ENCODE measurements around the gene SPINK8. TPM values are rescaled to one million over a fixed set of nuclear protein-coding genes. Genes with fewer than 3 reads are reported as not detected.

The SPINK8 gene
- total and polyA plus RNA-seq, 2 donors from 2014 or later: not detected

DNA sequence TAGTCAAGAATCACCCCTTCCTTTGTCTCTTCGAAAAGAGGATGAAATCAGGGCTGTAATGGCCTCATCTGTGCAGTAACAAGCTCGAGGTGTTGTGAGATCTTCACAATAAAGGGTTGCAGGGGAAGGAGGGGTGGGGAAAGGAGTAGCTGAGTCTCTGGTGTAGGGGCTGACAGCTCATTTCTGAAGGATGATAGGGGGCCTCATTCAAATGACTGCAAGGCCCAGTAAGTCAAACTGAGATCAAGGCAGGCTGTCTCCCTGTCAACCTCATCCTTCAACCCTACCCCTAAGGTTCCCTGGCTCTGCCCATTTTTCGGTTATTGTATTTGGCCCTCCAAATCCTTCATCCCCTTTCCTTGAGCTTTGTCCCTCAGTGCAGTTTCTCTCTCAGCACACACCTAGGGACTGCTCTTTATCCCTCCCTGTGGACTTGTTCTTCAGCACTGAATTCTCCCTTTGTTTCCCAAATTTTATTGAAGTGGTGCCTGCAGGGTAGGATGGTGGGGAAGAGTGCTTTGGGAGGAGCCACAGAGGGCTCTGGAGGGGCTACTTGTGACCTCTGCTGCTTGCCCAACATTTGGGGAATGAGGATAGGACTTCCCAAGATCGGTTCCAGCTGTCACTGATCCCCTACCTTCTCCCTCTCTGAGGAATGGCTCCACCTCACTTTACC is 54.4 kb downstream of the SPINK8 start:
- intact Hi-C loops (cut with DNase I): loop anchor here (10.0 kb wide), 1 partner anchor 156 kb away; the partner anchor contains the start of gene PLXNB1

DNA sequence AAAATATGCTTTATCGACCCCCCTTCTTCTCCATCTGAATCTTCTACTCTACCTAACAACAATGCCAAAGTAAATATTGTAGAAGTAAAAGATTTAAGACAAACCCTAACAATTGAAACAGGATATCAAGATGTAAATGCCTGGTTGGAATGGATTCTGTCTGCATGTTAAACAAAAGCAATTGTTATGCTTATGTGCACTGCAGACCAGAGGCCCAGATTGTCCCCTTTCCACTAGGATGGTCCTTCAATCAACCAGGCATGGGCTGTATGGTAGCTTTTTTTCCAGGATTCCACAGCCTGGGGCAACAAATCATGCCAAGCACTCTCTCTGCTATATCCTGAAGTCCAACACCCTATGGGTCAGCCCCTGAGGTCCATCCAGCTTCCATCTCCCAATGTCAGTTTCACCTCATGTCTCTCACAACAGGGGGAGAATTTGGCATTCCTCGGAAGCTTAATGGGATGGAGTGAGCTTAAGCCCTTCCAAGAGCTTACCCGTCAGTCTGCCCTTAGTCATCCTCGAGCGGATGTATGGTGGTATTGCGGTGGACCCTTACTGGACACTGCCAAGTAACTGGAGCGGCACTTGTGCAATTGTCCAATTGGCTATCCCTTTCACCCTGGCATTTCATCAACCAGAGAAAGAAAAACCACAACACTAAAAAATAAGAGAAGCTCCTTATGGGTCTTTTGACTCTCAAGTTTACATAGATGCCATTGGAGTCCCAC is 56.4 kb downstream of the SPINK8 start:
- Histone ChIP-seq H3K27ac (ENCODE audit: low read depth in 2 of 2, low read length in 2 of 2) (peak overlapping the region in 1 of 2 donors; percentile 11), H3K4me1 (ENCODE audit: control insufficient read depth in 2 of 3, insufficient read depth in 2 of 3, low read depth in 1 of 3, low read length in 3 of 3) (peaks cover 0 to 2% (median 0%) of the 10 kb centered on the region in 3 donors), H3K36me3 (ENCODE audit: control insufficient read depth in 2 of 3, insufficient read depth in 3 of 3, low read length in 3 of 3) (no peaks in the 10 kb centered on the region), H3K27me3 (ENCODE audit: control insufficient read depth, insufficient read depth, low read length) (no peaks in the 10 kb centered on the region), H3K9me3 (ENCODE audit: control insufficient read depth in 2 of 3, insufficient read depth in 1 of 3, low read length in 3 of 3) (no peaks in the 10 kb centered on the region), H3K9ac (ENCODE audit: low read length in 3 of 3) (no peak overlapping the region), H3K4me3 (ENCODE audit: low read length in 3 of 3) (no peak overlapping the region)
- intact Hi-C loops (cut with DNase I): loop anchor here (10.0 kb wide), 1 partner anchor 158 kb away; the partner anchor contains the start of gene PLXNB1
- DNase-seq (no peak), FAIRE-seq (no peak)
- TF ChIP-seq, protein P1, sequence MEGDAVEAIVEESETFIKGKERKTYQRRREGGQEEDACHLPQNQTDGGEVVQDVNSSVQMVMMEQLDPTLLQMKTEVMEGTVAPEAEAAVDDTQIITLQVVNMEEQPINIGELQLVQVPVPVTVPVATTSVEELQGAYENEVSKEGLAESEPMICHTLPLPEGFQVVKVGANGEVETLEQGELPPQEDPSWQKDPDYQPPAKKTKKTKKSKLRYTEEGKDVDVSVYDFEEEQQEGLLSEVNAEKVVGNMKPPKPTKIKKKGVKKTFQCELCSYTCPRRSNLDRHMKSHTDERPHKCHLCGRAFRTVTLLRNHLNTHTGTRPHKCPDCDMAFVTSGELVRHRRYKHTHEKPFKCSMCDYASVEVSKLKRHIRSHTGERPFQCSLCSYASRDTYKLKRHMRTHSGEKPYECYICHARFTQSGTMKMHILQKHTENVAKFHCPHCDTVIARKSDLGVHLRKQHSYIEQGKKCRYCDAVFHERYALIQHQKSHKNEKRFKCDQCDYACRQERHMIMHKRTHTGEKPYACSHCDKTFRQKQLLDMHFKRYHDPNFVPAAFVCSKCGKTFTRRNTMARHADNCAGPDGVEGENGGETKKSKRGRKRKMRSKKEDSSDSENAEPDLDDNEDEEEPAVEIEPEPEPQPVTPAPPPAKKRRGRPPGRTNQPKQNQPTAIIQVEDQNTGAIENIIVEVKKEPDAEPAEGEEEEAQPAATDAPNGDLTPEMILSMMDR (IDR thresholded peaks at IDR 0.05; ENCODE audit: borderline replicate concordance, extremely low read depth, insufficient read depth): no peak

More for the DNA sequence above, 54.4 kb downstream of the SPINK8 start:
- no peaks in the 10 kb centered on the region for H3K9me3 ChIP-seq (ENCODE audit: control insufficient read depth in 2 of 3, insufficient read depth in 1 of 3, low read length in 3 of 3)
- H3K4me1 ChIP-seq (ENCODE audit: control insufficient read depth in 2 of 3, insufficient read depth in 2 of 3, low read depth in 1 of 3, low read length in 3 of 3): no peaks in the 10 kb centered on the region
- FAIRE-seq (no peak), DNase-seq (no peak)
- H3K4me3 ChIP-seq (ENCODE audit: low read length in 3 of 3): no peak overlapping the region
- H3K9ac ChIP-seq (ENCODE audit: low read length in 3 of 3): no peak overlapping the region
- H3K27ac ChIP-seq (ENCODE audit: low read depth in 2 of 2, low read length in 2 of 2): no peak overlapping the region
- TF ChIP-seq, protein P1 (IDR thresholded peaks at IDR 0.05; ENCODE audit: borderline replicate concordance, extremely low read depth, insufficient read depth): no peak
- H3K27me3 ChIP-seq (ENCODE audit: control insufficient read depth, insufficient read depth, low read length): no peaks in the 10 kb centered on the region
- no peaks in the 10 kb centered on the region for H3K36me3 ChIP-seq (ENCODE audit: control insufficient read depth in 2 of 3, insufficient read depth in 3 of 3, low read length in 3 of 3)

DNA sequence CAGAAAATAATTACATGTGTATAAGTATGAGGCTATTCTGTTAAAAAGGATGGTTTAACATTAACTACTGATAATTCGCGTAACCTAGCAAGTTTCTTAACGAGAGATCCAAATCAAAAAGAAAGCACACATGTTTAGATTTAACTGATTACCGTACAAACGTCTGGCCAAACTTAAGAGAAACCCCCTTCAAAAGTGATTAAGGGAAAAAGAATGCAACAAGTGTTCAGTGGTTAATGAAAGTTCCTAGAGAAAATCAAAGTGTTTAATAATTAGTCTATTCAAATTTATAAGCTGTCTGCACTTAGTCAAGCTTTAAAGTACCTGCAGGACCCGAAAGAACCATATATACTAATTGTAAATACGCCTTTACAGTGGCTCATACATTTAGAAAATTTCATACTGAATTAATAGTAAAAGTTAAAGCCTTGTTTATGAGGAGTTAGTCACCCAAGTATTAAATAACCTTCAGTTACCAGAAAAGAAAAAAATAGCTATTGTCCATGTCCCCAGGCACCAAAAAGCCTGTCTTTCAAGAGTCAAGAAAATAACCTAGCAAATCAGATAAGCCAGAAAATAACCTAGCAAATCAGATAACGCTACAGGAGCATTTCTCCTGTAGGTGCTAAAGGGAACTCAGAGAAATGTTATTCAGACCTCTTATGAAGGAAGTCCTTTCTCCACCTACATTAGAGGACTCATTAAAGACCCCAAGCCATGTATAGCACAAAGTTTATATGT is 58.0 kb downstream of the SPINK8 start:
- FAIRE-seq (peak; percentile 59), DNase-seq (peak in 2 of 5 donors; percentile 14 to 33)
- Histone ChIP-seq H3K27me3 (ENCODE audit: control insufficient read depth, insufficient read depth, low read length) (no peaks in the 10 kb centered on the region), H3K27ac (ENCODE audit: low read depth in 2 of 2, low read length in 2 of 2) (no peak overlapping the region), H3K36me3 (ENCODE audit: control insufficient read depth in 2 of 3, insufficient read depth in 3 of 3, low read length in 3 of 3) (no peaks in the 10 kb centered on the region), H3K4me3 (ENCODE audit: low read length in 3 of 3) (no peak overlapping the region), H3K4me1 (ENCODE audit: control insufficient read depth in 2 of 3, insufficient read depth in 2 of 3, low read depth in 1 of 3, low read length in 3 of 3) (peaks cover 0 to 2% (median 0%) of the 10 kb centered on the region in 3 donors), H3K9ac (ENCODE audit: low read length in 3 of 3) (no peak overlapping the region), H3K9me3 (ENCODE audit: control insufficient read depth in 2 of 3, insufficient read depth in 1 of 3, low read length in 3 of 3) (no peaks in the 10 kb centered on the region)
- TF ChIP-seq, protein P1 (IDR thresholded peaks at IDR 0.05; ENCODE audit: borderline replicate concordance, extremely low read depth, insufficient read depth): no peak
- intact Hi-C loops (cut with DNase I): loop anchor here (10.0 kb wide), 1 partner anchor 159 kb away; the partner anchor contains the start of gene PLXNB1

All from kidney (tissue), 14 donors.